HCT116 (cell line): ENCODE results near the gene UMODL1. TPM values are rescaled to one million over a fixed set of nuclear protein-coding genes. Genes with fewer than 3 reads are reported as not detected.

Experiments
- ATAC-seq: fragments of 200-7000 bp; cut with Tn5 transposase; 2 replicates; pipeline ENCODE4 v1.9.1; 2020; ENCODE audit warnings: mild to moderate bottlenecking, moderate library complexity
- BruUV-seq: library from RNA; stranded (reverse); fragments of 400-500 nt; replicated peaks from 2 replicates; lab custom pipeline; 2021; lab: Mats Ljungman, UMichigan
- CTCF ChIA-PET: fragments of 300-600 bp; sonication (Branson Sonifier 250); formaldehyde crosslinking; loops from one replicate; lab custom pipeline; 2021; ENCODE audit warnings: antibody characterized with exemption; lab: Charles Lee
- POLR2A ChIA-PET: fragments of 300-600, 350-600 bp; sonication (Branson Sonifier 250); formaldehyde crosslinking; loops from one replicate; lab custom pipeline; 2021; ENCODE audit warnings: antibody characterized with exemption; lab: Charles Lee
- RAD21 ChIA-PET, 2 experiments: fragments of 300-600 bp; sonication (Branson Sonifier 250); formaldehyde crosslinking; loops; one replicate each; lab custom pipeline; 2023; ENCODE audit warnings: low total read pairs in 2 of 2; ENCODE audit not compliant: uncharacterized antibody in 2 of 2, unreplicated experiment in 2 of 2, low non-redundant PET in 1 of 2; lab: Charles Lee
- DNase-seq: peaks from one replicate; pipeline ENCODE4 v3.0.0-alpha.2; 2010; ENCODE audit warnings: low read depth, low spot score
- H2AFZ ChIP-seq: fragments of 200-600 bp; shearing (Covaris generic), sonication (generic); 2 replicates; pipeline ENCODE4 v1.6.1; 2017; ENCODE audit warnings: low read depth, mixed run types, mixed read lengths, antibody characterized with exemption, low read length; ENCODE audit not compliant: poor library complexity, severe bottlenecking
- H3K27ac ChIP-seq: 2 replicates; pipeline ENCODE4 v1.5.1; 2012; ENCODE audit warnings: low read depth, low read length
- H3K27me3 ChIP-seq: fragments of 200-600 bp; sonication (generic); 2 replicates; pipeline ENCODE4 v1.6.1; 2016; ENCODE audit warnings: mixed run types, low read length, mixed read lengths; ENCODE audit not compliant: insufficient read depth
- H3K36me3 ChIP-seq, 2 experiments: fragments of 200-500 bp in 1 of 2; fragments of 200-600 bp in 1 of 2; sonication (Bioruptor generic) in 1 of 2; sonication (generic) in 1 of 2; 2 replicates each; pipeline versions ENCODE4 v1.5.1 to v1.6.1; 2014 to 2016; ENCODE audit warnings: low read length in 2 of 2, inconsistent platforms in 1 of 2, mixed read lengths in 1 of 2, mixed run types in 1 of 2; ENCODE audit not compliant: insufficient read depth in 2 of 2, control insufficient read depth in 1 of 2
- H3K4me1 ChIP-seq, 2 experiments: fragments of 200-600 bp in 1 of 2; sonication (generic) in 1 of 2; 2 replicates each; pipeline versions ENCODE4 v1.5.1 to v1.6.1; 2012 to 2017; ENCODE audit warnings: low read length in 2 of 2, inconsistent platforms in 1 of 2, mild to moderate bottlenecking in 1 of 2, mixed read lengths in 1 of 2, mixed run types in 1 of 2, moderate library complexity in 1 of 2; ENCODE audit not compliant: insufficient read depth in 2 of 2, control insufficient read depth in 1 of 2
- H3K4me2 ChIP-seq: fragments of 200-600 bp; sonication (generic); 2 replicates; pipeline ENCODE4 v1.6.1; 2017; ENCODE audit warnings: mixed run types, low read length, mixed read lengths
- H3K4me3 ChIP-seq, 2 experiments: fragments of 200-600 bp in 1 of 2; sonication (generic) in 1 of 2; replicated peaks in 1 of 2; 2 replicates each; pipeline ENCODE4 v1.5.1; 2011 to 2016; ENCODE audit warnings: low read length in 2 of 2, control low read depth in 1 of 2, low read depth in 1 of 2, mild to moderate bottlenecking in 1 of 2, mixed read lengths in 1 of 2, mixed run types in 1 of 2
- H3K79me2 ChIP-seq: fragments of 200-600 bp; sonication (generic); 2 replicates; pipeline ENCODE4 v1.6.1; 2017; ENCODE audit warnings: mild to moderate bottlenecking, mixed run types, low read length, moderate library complexity, mixed read lengths; ENCODE audit not compliant: insufficient read depth
- H3K9ac ChIP-seq: fragments of 200-600 bp; sonication (generic); 2 replicates; pipeline ENCODE4 v1.6.1; 2016; ENCODE audit warnings: low read length, mixed read lengths
- H3K9me2 ChIP-seq: fragments of 200-600 bp; sonication (generic), shearing (Covaris generic); 2 replicates; pipeline ENCODE4 v1.6.1; 2017; ENCODE audit warnings: mixed run types, mild to moderate bottlenecking, moderate library complexity; ENCODE audit not compliant: insufficient read depth
- H3K9me3 ChIP-seq, 2 experiments: fragments of 200-500 bp in 1 of 2; fragments of 200-600 bp in 1 of 2; sonication (Bioruptor generic) in 1 of 2; sonication (generic) in 1 of 2; 2 replicates each; pipeline ENCODE4 v1.6.1; 2014 to 2017; ENCODE audit warnings: low read length in 2 of 2, mixed read lengths in 2 of 2, inconsistent platforms in 1 of 2, low read depth in 1 of 2, mild to moderate bottlenecking in 1 of 2, mixed run types in 1 of 2, moderate library complexity in 1 of 2; ENCODE audit not compliant: control insufficient read depth in 1 of 2, insufficient read depth in 1 of 2
- H4K20me1 ChIP-seq: fragments of 200-600 bp; sonication (generic), shearing (Covaris generic); 2 replicates; pipeline ENCODE4 v1.6.1; 2017; ENCODE audit warnings: mixed run types, mild to moderate bottlenecking, moderate library complexity; ENCODE audit not compliant: insufficient read depth
- CEBPB ChIP-seq: IDR thresholded peaks from 2 replicates; pipeline ENCODE4 v1.6.1; 2012; ENCODE audit warnings: low read depth
- EZH2phosphoT487 ChIP-seq: fragments of 200-600 bp; IDR thresholded peaks from 2 replicates; pipeline ENCODE4 v1.6.1; 2018; ENCODE audit warnings: antibody characterized with exemption, borderline replicate concordance
- JUND ChIP-seq: IDR thresholded peaks from 2 replicates; pipeline ENCODE4 v1.6.1; 2012
- POLR2A ChIP-seq: IDR thresholded peaks from 2 replicates; pipeline ENCODE4 v1.7.0; 2011; ENCODE audit warnings: borderline replicate concordance; ENCODE audit not compliant: insufficient read depth, insufficient read length; ENCODE audit errors: extremely low read depth
- POLR2AphosphoS5 ChIP-seq: IDR thresholded peaks from 2 replicates; pipeline ENCODE4 v1.6.1; 2011; ENCODE audit warnings: mild to moderate bottlenecking, low read depth, low read length, moderate library complexity
- RAD21 ChIP-seq: IDR thresholded peaks from 2 replicates; pipeline ENCODE4 v1.6.1; 2012; ENCODE audit warnings: low read depth, mild to moderate bottlenecking
- SIN3A ChIP-seq: IDR thresholded peaks from 2 replicates; pipeline ENCODE4 v1.6.1; 2012; ENCODE audit warnings: low read depth
- TCF7L2 ChIP-seq: IDR thresholded peaks from 2 replicates; pipeline ENCODE4 v1.7.0; 2011; ENCODE audit warnings: borderline replicate concordance, inconsistent platforms; ENCODE audit not compliant: insufficient read depth, insufficient read length; ENCODE audit errors: extremely low read depth
- ZFX ChIP-seq: fragments of 450-650 bp; IDR thresholded peaks from 2 replicates; pipeline ENCODE4 v1.6.1; 2017
- intact Hi-C: fragments of 100-400 bp; cut with micrococcal nuclease; formaldehyde crosslinking; loops from 2 replicates; pipeline ENCODE4 v1.10.0; 2022
- total RNA-seq: library from RNA; stranded (reverse); gene quantifications from one replicate; pipeline ENCODE4 v1.2.1, GENCODE V29; 2021; ENCODE audit not compliant: unreplicated experiment
- TF ChIP-seq, protein P1 (sequence below), 3 experiments: fragments of 200-600 bp in 1 of 3; sonication (generic) in 1 of 3; IDR thresholded peaks in 2 of 3; conservative IDR thresholded peaks in 1 of 3; 2 replicates each; pipeline ENCODE4 v1.5.1; 2012 to 2017; ENCODE audit warnings: low read depth in 2 of 3, low read length in 2 of 3, antibody characterized with exemption in 1 of 3, borderline replicate concordance in 1 of 3, control low read depth in 1 of 3, mild to moderate bottlenecking in 1 of 3, mixed read lengths in 1 of 3, mixed run types in 1 of 3, moderate library complexity in 1 of 3; ENCODE audit not compliant: insufficient read depth in 1 of 3
- TF ChIP-seq, protein P2 (sequence below): IDR thresholded peaks from 2 replicates; pipeline ENCODE4 v1.6.1; 2012; ENCODE audit warnings: low read depth

UMODL1 gene
- total RNA-seq, 1 experiment from 2014 or later, result not detected

DNA sequence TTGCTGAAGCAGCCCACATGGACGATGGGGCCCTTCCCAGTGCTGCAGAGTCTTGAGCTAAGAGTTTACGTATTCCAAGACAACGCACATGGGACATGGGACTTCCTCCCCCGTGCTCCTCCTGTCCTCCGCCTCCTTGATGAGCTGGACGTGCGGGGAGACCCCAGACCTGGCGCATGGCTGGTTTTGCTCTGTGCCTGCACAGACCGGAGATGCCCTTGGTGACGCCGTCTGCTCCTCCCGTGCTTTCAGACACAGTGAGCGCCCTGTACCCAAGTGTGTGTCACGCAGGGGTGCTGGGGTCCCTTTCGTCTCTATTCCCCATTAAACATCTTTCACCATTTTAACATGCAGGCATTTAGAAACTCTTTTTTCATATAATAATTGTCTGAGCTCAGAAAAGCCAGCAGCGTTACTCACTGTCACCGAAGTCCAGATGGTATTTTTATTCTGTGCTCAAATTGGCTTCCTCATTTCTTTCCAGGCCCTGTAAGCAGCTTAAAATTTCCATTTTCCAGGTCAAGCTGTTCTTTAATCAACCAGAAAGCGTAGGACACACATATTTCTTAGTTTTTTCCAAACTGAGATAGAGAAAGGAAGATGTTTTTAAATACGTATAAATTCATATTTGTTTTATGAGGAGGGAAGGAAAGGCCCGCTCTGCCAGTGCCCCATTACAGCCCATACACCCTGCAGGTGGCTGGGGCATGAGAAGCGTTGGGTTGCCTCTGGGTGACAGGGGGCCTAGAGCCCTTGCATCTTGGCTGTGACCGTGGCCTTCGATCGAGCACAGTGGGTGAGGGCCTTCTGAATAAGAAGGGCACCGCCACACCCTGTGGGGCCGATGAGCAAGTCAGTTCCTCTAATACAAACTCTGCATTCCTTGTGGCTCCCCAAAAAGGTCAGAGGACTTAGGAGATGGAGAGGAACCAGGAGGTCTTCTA, 43.0 kb upstream of the UMODL1 start:
- DNase-seq (no peak), ATAC-seq (no peak)
- H3K4me3 ChIP-seq, result no peak overlapping the region
- no peak overlapping the region for H3K27ac ChIP-seq
- 0 out of 2 replicates have a peak, but pooled peaks cover 4% of the 10 kb centered on the region for H3K27me3 ChIP-seq
- no peaks in the 10 kb centered on the region for H4K20me1 ChIP-seq
- H3K36me3 ChIP-seq, result no peaks in the 10 kb centered on the region
- no peak overlapping the region for H2AFZ ChIP-seq
- ChIA-PET POLR2A (no interaction called here), RAD21 (no interaction called here), CTCF (no interaction called here)
- H3K9me2 ChIP-seq, result no peaks in the 10 kb centered on the region
- no peaks in the 10 kb centered on the region; a peak in 1 of 4 replicates for H3K9me3 ChIP-seq
- H3K9ac ChIP-seq, result no peak overlapping the region
- peaks cover 0 to 5% of the 10 kb centered on the region in 2 experiments; a peak in 1 of 4 replicates for H3K4me1 ChIP-seq
- no peaks in the 10 kb centered on the region for H3K79me2 ChIP-seq
- H3K4me2 ChIP-seq, result no peak overlapping the region
- BruUV-seq, result no TSS peak
- TF ChIP-seq RAD21 (no peak), TCF7L2 (no peak), POLR2A (no peak)
- intact Hi-C loops, result no loop called here

DNA sequence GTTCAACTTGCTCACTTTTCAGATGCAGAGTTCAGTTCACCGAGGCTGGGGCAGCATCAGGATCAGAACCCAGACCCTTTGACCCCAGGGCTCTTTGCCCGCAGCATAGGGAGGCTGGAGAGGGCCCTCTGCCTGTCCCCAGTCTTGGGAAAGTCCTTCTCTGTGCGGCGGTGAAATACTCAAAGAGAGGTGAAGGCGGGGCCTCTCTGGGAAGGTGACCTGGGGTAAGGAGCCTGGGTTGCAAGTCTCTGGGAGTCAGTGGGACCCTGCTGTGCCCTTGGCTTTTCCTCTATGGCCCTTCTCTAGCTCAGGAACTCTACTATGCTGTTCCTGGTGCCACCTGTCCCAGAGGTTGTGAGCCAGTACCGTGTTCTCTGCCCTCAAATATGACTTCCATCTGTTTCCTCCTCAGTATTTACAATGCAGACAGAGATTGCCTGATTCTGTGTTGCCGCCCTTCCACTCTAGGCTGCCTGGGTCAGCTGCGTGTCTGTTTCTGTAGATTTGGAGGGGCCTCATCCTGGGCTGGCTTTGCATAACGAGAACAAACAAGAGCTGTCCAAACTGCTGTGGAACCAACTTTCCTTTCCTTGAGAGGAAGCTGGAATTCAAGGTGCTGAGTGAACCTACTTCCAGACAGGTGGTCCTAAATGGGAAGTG, 42.2 kb upstream of the UMODL1 start:
- H3K9me2 ChIP-seq, result no peaks in the 10 kb centered on the region
- H3K9me3 ChIP-seq, result no peaks in the 10 kb centered on the region; a peak in 1 of 4 replicates
- H3K79me2 ChIP-seq, result no peaks in the 10 kb centered on the region
- ChIA-PET RAD21 (no interaction called here), POLR2A (no interaction called here), CTCF (no interaction called here)
- intact Hi-C loops, result no loop called here
- H3K27me3 ChIP-seq, result 0 out of 2 replicates have a peak, but pooled peaks cover 4% of the 10 kb centered on the region
- H3K9ac ChIP-seq, result no peak overlapping the region
- H4K20me1 ChIP-seq, result no peaks in the 10 kb centered on the region
- BruUV-seq, result no TSS peak
- no peak overlapping the region for H3K4me2 ChIP-seq
- no peak for DNase-seq
- H3K4me3 ChIP-seq, result no peak overlapping the region
- peaks cover 0 to 5% of the 10 kb centered on the region in 2 experiments; a peak in 1 of 4 replicates for H3K4me1 ChIP-seq
- H3K36me3 ChIP-seq, result no peaks in the 10 kb centered on the region
- no peak overlapping the region for H3K27ac ChIP-seq
- H2AFZ ChIP-seq, result no peak overlapping the region
- ATAC-seq, result no peak
- no peak for TF ChIP-seq TCF7L2
- TF ChIP-seq, protein P1, sequence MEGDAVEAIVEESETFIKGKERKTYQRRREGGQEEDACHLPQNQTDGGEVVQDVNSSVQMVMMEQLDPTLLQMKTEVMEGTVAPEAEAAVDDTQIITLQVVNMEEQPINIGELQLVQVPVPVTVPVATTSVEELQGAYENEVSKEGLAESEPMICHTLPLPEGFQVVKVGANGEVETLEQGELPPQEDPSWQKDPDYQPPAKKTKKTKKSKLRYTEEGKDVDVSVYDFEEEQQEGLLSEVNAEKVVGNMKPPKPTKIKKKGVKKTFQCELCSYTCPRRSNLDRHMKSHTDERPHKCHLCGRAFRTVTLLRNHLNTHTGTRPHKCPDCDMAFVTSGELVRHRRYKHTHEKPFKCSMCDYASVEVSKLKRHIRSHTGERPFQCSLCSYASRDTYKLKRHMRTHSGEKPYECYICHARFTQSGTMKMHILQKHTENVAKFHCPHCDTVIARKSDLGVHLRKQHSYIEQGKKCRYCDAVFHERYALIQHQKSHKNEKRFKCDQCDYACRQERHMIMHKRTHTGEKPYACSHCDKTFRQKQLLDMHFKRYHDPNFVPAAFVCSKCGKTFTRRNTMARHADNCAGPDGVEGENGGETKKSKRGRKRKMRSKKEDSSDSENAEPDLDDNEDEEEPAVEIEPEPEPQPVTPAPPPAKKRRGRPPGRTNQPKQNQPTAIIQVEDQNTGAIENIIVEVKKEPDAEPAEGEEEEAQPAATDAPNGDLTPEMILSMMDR (IDR thresholded peaks at IDR 0.05 in 2 of 3, conservative IDR thresholded peaks at IDR 0.05 in 1 of 3; ENCODE audit: borderline replicate concordance in 1 of 3, insufficient read depth in 1 of 3, low read depth in 2 of 3, low read length in 2 of 3), result no peak
- TF ChIP-seq POLR2AphosphoS5, result no peak
- no peak for TF ChIP-seq SIN3A
- TF ChIP-seq ZFX, result no peak
- TF ChIP-seq CEBPB, result no peak
- no peak for TF ChIP-seq JUND
- TF ChIP-seq, protein P2, sequence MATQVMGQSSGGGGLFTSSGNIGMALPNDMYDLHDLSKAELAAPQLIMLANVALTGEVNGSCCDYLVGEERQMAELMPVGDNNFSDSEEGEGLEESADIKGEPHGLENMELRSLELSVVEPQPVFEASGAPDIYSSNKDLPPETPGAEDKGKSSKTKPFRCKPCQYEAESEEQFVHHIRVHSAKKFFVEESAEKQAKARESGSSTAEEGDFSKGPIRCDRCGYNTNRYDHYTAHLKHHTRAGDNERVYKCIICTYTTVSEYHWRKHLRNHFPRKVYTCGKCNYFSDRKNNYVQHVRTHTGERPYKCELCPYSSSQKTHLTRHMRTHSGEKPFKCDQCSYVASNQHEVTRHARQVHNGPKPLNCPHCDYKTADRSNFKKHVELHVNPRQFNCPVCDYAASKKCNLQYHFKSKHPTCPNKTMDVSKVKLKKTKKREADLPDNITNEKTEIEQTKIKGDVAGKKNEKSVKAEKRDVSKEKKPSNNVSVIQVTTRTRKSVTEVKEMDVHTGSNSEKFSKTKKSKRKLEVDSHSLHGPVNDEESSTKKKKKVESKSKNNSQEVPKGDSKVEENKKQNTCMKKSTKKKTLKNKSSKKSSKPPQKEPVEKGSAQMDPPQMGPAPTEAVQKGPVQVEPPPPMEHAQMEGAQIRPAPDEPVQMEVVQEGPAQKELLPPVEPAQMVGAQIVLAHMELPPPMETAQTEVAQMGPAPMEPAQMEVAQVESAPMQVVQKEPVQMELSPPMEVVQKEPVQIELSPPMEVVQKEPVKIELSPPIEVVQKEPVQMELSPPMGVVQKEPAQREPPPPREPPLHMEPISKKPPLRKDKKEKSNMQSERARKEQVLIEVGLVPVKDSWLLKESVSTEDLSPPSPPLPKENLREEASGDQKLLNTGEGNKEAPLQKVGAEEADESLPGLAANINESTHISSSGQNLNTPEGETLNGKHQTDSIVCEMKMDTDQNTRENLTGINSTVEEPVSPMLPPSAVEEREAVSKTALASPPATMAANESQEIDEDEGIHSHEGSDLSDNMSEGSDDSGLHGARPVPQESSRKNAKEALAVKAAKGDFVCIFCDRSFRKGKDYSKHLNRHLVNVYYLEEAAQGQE, result no peak
- TF ChIP-seq EZH2phosphoT487, result no peak
